Thyroid gland (tissue), 4 donors: ENCODE data around the gene ARSK. TPM values are rescaled to one million over a fixed set of nuclear protein-coding genes. Genes with fewer than 3 reads are reported as not detected.

ENCODE experiments used
- DNase-seq, 2 donors: peaks; one replicate each; pipeline ENCODE4 v3.0.0-alpha.2; 2019
- H3K27ac ChIP-seq, 3 donors: fragments of 200-600 bp; sonication (generic); 1 replicate in 2 of 3; 2 replicates in 1 of 3; pipeline ENCODE4 v1.5.1; 2016 to 2019; ENCODE audit warnings: mild to moderate bottlenecking in 1 of 3, moderate library complexity in 1 of 3
- H3K27me3 ChIP-seq: fragments of 200-600 bp; sonication (generic); one replicate; pipeline ENCODE4 v1.5.1; 2019
- H3K36me3 ChIP-seq, 2 donors: fragments of 200-600 bp; sonication (generic); one replicate each; pipeline ENCODE4 v1.5.1; 2016 to 2019
- H3K4me1 ChIP-seq, 2 donors: fragments of 200-600 bp; sonication (generic); one replicate each; pipeline ENCODE4 v1.5.1; 2017 to 2019
- H3K4me3 ChIP-seq, 3 donors: fragments of 200-600 bp; sonication (generic); replicated peaks in 1 of 3; 1 replicate in 2 of 3; 2 replicates in 1 of 3; pipeline ENCODE4 v1.5.1; 2016; ENCODE audit warnings: mild to moderate bottlenecking in 1 of 3
- H3K9me3 ChIP-seq: fragments of 200-600 bp; sonication (generic); one replicate; pipeline ENCODE4 v1.5.1; 2017
- CTCF ChIP-seq, 6 experiments: fragments of 200-600 bp in 3 of 6; fragments of 450-650 bp in 3 of 6; sonication (generic) in 3 of 6; IDR thresholded peaks; one replicate each; pipeline ENCODE4 v1.5.1; 2016 to 2019; ENCODE audit warnings: antibody characterized with exemption in 6 of 6, mild to moderate bottlenecking in 2 of 6, inconsistent platforms in 1 of 6, moderate library complexity in 1 of 6
- POLR2A ChIP-seq, 2 donors: fragments of 450-650 bp; IDR thresholded peaks; one replicate each; pipeline ENCODE4 v1.6.1; 2017; ENCODE audit warnings: antibody characterized with exemption in 2 of 2, mild to moderate bottlenecking in 2 of 2, moderate library complexity in 1 of 2
- WGBS, 2 donors: methylation state at CpG; one replicate each; pipeline ENCODE4 v1.1.5; 2017; 5-methylcytosine and 5-hydroxymethylcytosine counted together
- intact Hi-C: fragments of 100-400 bp; cut with DNase I; formaldehyde crosslinking; loops from one replicate; pipeline ENCODE4 v1.15.1; 2023
- total RNA-seq, 4 donors: library from RNA; depleted of rRNA; stranded (reverse); fragments of >200 nt; gene quantifications; one replicate each; pipeline ENCODE4 v1.2.3, GENCODE V29; 2016

ARSK gene
- total RNA-seq, 4 donors from 2014 or later, result 7.8 to 11.4 (median 9.3) TPM

GRCh38 chr5:95591490-95591901 is 36.6 kb downstream of the ARSK start:
- TF ChIP-seq CTCF (IDR thresholded peaks at IDR 0.05), result no peak
- no peak for TF ChIP-seq POLR2A (IDR thresholded peaks at IDR 0.05)
- Histone ChIP-seq H3K9me3 (no peaks in the 10 kb centered on the region), H3K4me1 (no peaks in the 10 kb centered on the region), H3K27ac (no peak overlapping the region), H3K36me3 (no peaks in the 10 kb centered on the region), H3K27me3 (no peaks in the 10 kb centered on the region), H3K4me3 (no peak overlapping the region)
- no peak for DNase-seq
- 94 to 95% methylated on average over 5 of the region's 5 CpGs for WGBS, 2 donors
- intact Hi-C loops, result no loop called here

- Histone ChIP-seq H3K27me3 (no peaks in the 10 kb centered on the region), H3K9me3 (no peaks in the 10 kb centered on the region), H3K4me1 (no peaks in the 10 kb centered on the region), H3K27ac (no peak overlapping the region), H3K4me3 (no peak overlapping the region), H3K36me3 (no peaks in the 10 kb centered on the region)
- intact Hi-C loops, result no loop called here
- TF ChIP-seq CTCF (IDR thresholded peaks at IDR 0.05) (no peak), POLR2A (IDR thresholded peaks at IDR 0.05) (no peak)
- WGBS, 2 donors, result 95 to 99% methylated on average over 3 of the region's 3 CpGs
- no peak for DNase-seq
Observed at GRCh38 chr5:95595289-95595931, 40.5 kb downstream of the ARSK start.

- Histone ChIP-seq H3K27ac (no peak overlapping the region), H3K4me1 (no peaks in the 10 kb centered on the region)
Observed at GRCh38 chr5:95599252-95599651, 44.4 kb downstream of the ARSK start.

GRCh38 chr5:95600557-95600956 is 45.7 kb downstream of the ARSK start:
- no peak for DNase-seq
- TF ChIP-seq POLR2A (IDR thresholded peaks at IDR 0.05) (no peak), CTCF (IDR thresholded peaks at IDR 0.05) (no peak)
- Histone ChIP-seq H3K27ac (no peak overlapping the region), H3K4me1 (no peaks in the 10 kb centered on the region), H3K36me3 (no peaks in the 10 kb centered on the region), H3K4me3 (no peak overlapping the region), H3K9me3 (no peaks in the 10 kb centered on the region), H3K27me3 (no peaks in the 10 kb centered on the region)
- intact Hi-C loops, result no loop called here
- 91 to 97% methylated on average over 1 of the region's 1 CpG for WGBS, 2 donors

More at GRCh38 chr5:95599252-95599651, 44.4 kb downstream of the ARSK start:
- intact Hi-C loops, result no loop called here
- Histone ChIP-seq H3K36me3 (no peaks in the 10 kb centered on the region), H3K4me3 (no peak overlapping the region), H3K27me3 (no peaks in the 10 kb centered on the region), H3K9me3 (no peaks in the 10 kb centered on the region)
- WGBS, 2 donors, result 93 to 94% methylated on average over 1 of the region's 1 CpG
- no peak for DNase-seq
- TF ChIP-seq CTCF (IDR thresholded peaks at IDR 0.05), result no peak

- H3K27ac ChIP-seq, result no peak overlapping the region
- TF ChIP-seq CTCF (IDR thresholded peaks at IDR 0.05) (no peak), POLR2A (IDR thresholded peaks at IDR 0.05) (no peak)
- no peaks in the 10 kb centered on the region for H3K27me3 ChIP-seq
- intact Hi-C loops, result no loop called here
- no peaks in the 10 kb centered on the region for H3K4me1 ChIP-seq
- no peak for DNase-seq
- H3K36me3 ChIP-seq, result no peaks in the 10 kb centered on the region
- 96 to 98% methylated on average over 5 of the region's 5 CpGs for WGBS, 2 donors
- no peak overlapping the region for H3K4me3 ChIP-seq
- no peaks in the 10 kb centered on the region for H3K9me3 ChIP-seq
Observed at GRCh38 chr5:95605786-95606185, 50.9 kb downstream of the ARSK start.
